Kidney (tissue), 14 donors: ENCODE data around the gene SNX18. TPM values are rescaled to one million over a fixed set of nuclear protein-coding genes. Genes with fewer than 3 reads are reported as not detected.
A peak's percentile ranks its signal among the peaks of the same experiment; 100 is the strongest.

ENCODE experiments used
- DNase-seq, 5 donors: peaks; one replicate each; pipeline ENCODE4 v3.0.0-alpha.2; 2013 to 2020
- FAIRE-seq: peaks from 2 replicates; lab custom pipeline; 2012; peaks lifted over from hg19 to GRCh38; lab: Jason Lieb, UNC
- H3K27ac ChIP-seq, 2 donors: one replicate each; pipeline ENCODE4 v1.7.0; 2013; ENCODE audit warnings: low read depth in 2 of 2, low read length in 2 of 2, inconsistent platforms in 1 of 2
- H3K27me3 ChIP-seq: one replicate; pipeline ENCODE4 v1.7.1; 2013; ENCODE audit warnings: low read length, inconsistent platforms; ENCODE audit not compliant: control insufficient read depth, insufficient read depth
- H3K36me3 ChIP-seq, 3 donors: one replicate each; pipeline versions ENCODE4 v1.7.0 to v1.7.1; 2013; ENCODE audit warnings: low read length in 3 of 3, control low read depth in 1 of 3, inconsistent platforms in 1 of 3; ENCODE audit not compliant: insufficient read depth in 3 of 3, control insufficient read depth in 2 of 3
- H3K4me1 ChIP-seq, 3 donors: one replicate each; pipeline versions ENCODE4 v1.7.0 to v1.7.1; 2013; ENCODE audit warnings: low read length in 3 of 3, inconsistent platforms in 1 of 3, low read depth in 1 of 3; ENCODE audit not compliant: control insufficient read depth in 2 of 3, insufficient read depth in 2 of 3
- H3K4me3 ChIP-seq, 3 donors: one replicate each; pipeline versions ENCODE4 v1.7.0 to v1.8.1; 2013; ENCODE audit warnings: low read length in 3 of 3, control low read depth in 1 of 3, inconsistent platforms in 1 of 3
- H3K9ac ChIP-seq, 3 donors: one replicate each; pipeline versions ENCODE4 v1.7.0 to v1.7.1; 2013; ENCODE audit warnings: low read length in 3 of 3, control low read depth in 1 of 3, inconsistent platforms in 1 of 3
- H3K9me3 ChIP-seq, 3 donors: one replicate each; pipeline versions ENCODE4 v1.7.0 to v1.7.1; 2013; ENCODE audit warnings: low read length in 3 of 3, control low read depth in 1 of 3, inconsistent platforms in 1 of 3; ENCODE audit not compliant: control insufficient read depth in 2 of 3, insufficient read depth in 1 of 3
- CTCF ChIP-seq: IDR thresholded peaks from 3 replicates; pipeline ENCODE4 v1.5.1; 2012; ENCODE audit warnings: mild to moderate bottlenecking, moderate library complexity, borderline replicate concordance; ENCODE audit not compliant: insufficient read depth; ENCODE audit errors: extremely low read depth
- intact Hi-C: fragments of 100-400 bp; cut with DNase I; formaldehyde crosslinking; loops from one replicate; pipeline ENCODE4 v1.11.1; 2022
- polyA plus RNA-seq: library from polyadenylated mRNA; stranded (reverse); fragments of 350-450 nt; fragmentation: Illumina TruSeq; extraction: RNeasy Lipid Tissue Mini Kit (QIAGEN cat#74804); gene quantifications from one replicate; pipeline ENCODE4 v1.2.3, GENCODE V29; 2014; ENCODE audit warnings: low read depth, low replicate concordance; ENCODE audit not compliant: insufficient read depth
- total RNA-seq: library from RNA; stranded (reverse); fragmentation: NEBNext Ultra II Directional; extraction: Animal tissue kit (Norgen Biotek cat#: 25700); gene quantifications from one replicate; pipeline ENCODE4 v1.2.1, GENCODE V29; 2021
- donor health status: control.
- donor health status: control.
- donor health status: control.
- donor health status: control.
- donor health status: control.
- donor health status: DM: yes; HTN: yes; CAD: no.
- donor health status: Normal renal cell carcinoma (clear cell type).

Gene SNX18
- total and polyA plus RNA-seq, 2 donors from 2014 or later: 10.4 to 40.5 TPM

- intact Hi-C loops: no loop called here
- Histone ChIP-seq H3K9me3 (no peaks in the 10 kb centered on the region), H3K27ac (no peak overlapping the region), H3K36me3 (no peaks in the 10 kb centered on the region), H3K9ac (no peak overlapping the region), H3K4me3 (no peak overlapping the region), H3K27me3 (no peaks in the 10 kb centered on the region), H3K4me1 (no peaks in the 10 kb centered on the region)
- FAIRE-seq (no peak), DNase-seq (no peak)
- TF ChIP-seq CTCF: no peak
These were observed 45.7 kb downstream of the SNX18 start for GRCh38 chr5:54563083-54563761.

- Histone ChIP-seq H3K36me3 (no peaks in the 10 kb centered on the region), H3K4me3 (no peak overlapping the region), H3K9me3 (no peaks in the 10 kb centered on the region), H3K9ac (no peak overlapping the region), H3K27me3 (no peaks in the 10 kb centered on the region), H3K27ac (no peak overlapping the region), H3K4me1 (no peaks in the 10 kb centered on the region)
- DNase-seq (no peak), FAIRE-seq (no peak)
- no peak for TF ChIP-seq CTCF
- intact Hi-C loops: no loop called here
These were observed 50.4 kb downstream of the SNX18 start for GRCh38 chr5:54567996-54568395.

GRCh38 chr5:54570916-54571315 is 53.4 kb downstream of the SNX18 start:
- no peaks in the 10 kb centered on the region for H3K9me3 ChIP-seq
- H3K27ac ChIP-seq: no peak overlapping the region
- no peak overlapping the region for H3K9ac ChIP-seq
- peaks cover 0 to 2% (median 0%) of the 10 kb centered on the region in 3 donors for H3K4me1 ChIP-seq
- H3K4me3 ChIP-seq: no peak overlapping the region
- no peak for TF ChIP-seq CTCF
- H3K36me3 ChIP-seq: no peaks in the 10 kb centered on the region
- intact Hi-C loops: no loop called here
- no peaks in the 10 kb centered on the region for H3K27me3 ChIP-seq
- FAIRE-seq (no peak), DNase-seq (peak in 2 of 5 donors; percentile 13 to 39)

GRCh38 chr5:54571462-54571861 is 53.9 kb downstream of the SNX18 start:
- intact Hi-C loops: no loop called here
- no peaks in the 10 kb centered on the region for H3K9me3 ChIP-seq
- peaks cover 0 to 2% (median 0%) of the 10 kb centered on the region in 3 donors for H3K4me1 ChIP-seq
- FAIRE-seq (no peak), DNase-seq (no peak)
- no peak for TF ChIP-seq CTCF
- H3K36me3 ChIP-seq: no peaks in the 10 kb centered on the region
- no peak overlapping the region for H3K27ac ChIP-seq
- no peaks in the 10 kb centered on the region for H3K27me3 ChIP-seq
- H3K4me3 ChIP-seq: no peak overlapping the region
- H3K9ac ChIP-seq: no peak overlapping the region
